ENCODE data around the gene SURF4.
"Not testable (repeated sequence)": the region's sequence is repeated elsewhere in the genome, so short reads cannot be mapped to it uniquely, and the experiment has no call there.

The SURF4 gene

DNA sequence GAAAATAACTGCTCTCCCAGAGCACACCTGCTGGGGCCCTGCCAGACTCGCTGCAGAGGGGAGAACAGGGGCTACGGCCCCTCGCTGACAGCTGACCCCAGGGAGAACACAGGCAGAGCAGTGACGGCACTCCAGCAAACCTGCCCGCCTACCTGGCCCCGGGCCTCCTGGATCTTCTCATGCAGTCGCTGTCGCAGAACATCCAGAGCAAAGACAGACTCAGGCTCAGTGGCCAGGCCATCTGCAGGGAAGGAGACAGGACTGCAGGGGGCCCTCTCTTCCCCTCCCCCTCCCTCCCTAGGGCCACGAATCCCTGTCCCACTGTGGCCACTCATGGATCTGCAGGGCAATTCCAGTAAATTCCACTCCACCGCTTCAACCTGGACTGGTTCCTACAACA lies 42.3 kb downstream of the SURF4 start:
- no peak for DNase-seq (ENCODE audit: low spot score)

DNA sequence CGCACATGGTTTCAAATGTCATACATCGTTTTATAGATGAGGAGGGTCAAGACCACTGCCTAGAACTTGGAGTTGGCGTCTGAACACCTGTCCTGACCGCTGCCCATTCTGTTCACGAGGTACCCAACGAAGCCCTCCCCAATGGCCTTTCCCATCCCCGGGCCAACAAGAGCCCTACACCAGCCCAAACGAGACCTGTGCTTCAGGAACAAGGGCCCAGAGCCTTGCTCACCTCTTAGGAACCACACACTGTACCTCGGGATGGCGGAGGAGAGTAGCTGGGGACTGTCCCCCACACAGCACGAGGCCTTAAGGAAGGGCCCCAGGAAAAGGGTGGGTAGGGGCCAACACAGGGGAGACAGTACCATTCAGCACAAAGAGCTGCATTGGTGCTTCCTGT lies 42.8 kb downstream of the SURF4 start:
- no peak for DNase-seq (ENCODE audit: low spot score)

DNA sequence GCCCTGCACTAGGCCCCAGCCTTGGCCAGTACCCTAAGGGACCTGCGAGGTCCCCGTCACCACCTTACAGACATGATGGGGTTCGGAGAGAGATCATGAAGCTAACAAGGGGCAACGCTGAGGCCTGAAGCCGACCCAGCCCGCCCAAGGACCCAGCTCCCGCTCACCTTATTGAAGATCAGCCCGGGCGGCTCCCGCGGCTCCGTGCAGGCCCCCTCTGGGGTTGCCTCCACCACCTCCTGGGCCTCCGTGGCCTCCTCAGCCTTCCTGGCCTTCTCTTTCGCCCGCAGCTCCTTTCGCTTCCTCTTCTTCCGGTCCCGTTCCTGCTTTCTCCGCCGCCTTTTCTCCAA lies 43.5 kb downstream of the SURF4 start:
- DNase-seq (ENCODE audit: low spot score), result no peak

DNA sequence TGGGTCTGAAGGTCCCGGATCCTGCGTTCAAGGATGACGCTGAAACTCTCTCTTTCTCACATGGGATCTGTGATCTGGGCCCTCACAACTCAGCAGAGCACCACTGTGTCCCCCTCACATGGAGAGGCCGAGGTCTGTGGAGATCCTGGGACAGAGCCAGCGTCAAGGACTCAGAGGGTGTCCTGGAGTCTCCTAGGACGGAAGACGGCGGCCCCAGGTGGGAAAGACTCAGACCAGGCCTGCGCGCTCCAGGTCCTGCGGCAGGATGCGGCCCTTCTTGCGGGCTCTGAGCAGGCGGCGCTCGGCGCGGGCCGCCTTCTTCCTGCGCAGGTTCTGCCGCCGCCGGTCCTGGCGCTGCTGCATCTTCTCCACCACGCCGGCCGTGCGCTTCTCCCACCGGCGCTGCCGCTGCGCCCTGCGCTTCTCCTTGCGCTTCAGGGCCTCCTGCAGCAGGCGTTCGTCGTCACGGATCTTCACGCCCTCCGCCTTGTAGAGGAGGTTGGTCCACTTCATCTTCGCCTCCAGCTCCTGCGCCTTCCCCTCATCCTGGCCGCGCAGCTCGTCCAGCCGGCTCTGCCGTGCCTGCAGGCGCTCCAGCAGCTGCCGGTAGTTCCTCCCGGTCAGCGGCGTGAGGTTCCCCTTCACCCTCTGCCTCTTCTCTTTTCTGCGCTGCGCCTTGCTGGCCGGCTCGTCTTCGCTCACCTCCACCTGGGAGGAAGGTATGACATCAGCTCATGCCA lies 44.0 kb downstream of the SURF4 start:
- DNase-seq (ENCODE audit: low spot score), result no peak

DNA sequence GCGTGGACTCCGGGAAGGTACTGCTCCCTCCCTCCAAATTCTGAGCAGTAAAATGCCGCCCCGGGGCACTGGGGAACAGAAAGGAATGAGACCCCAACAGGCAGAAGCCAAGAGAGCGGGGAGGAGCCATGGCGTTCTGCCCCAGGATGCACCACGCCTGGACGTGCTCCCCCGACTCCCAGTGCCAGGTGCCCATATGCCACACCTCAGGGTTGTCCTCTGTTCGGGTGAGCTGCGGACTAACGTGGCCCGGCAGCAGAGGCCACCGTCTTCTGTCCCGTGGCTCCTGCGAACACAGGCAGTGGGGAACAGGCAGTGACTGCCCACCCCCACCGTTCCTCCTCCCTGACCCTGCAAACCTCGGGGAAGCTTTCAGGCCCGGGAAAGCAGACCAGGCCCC lies 44.6 kb downstream of the SURF4 start:
- no peak for DNase-seq (ENCODE audit: low spot score)

DNA sequence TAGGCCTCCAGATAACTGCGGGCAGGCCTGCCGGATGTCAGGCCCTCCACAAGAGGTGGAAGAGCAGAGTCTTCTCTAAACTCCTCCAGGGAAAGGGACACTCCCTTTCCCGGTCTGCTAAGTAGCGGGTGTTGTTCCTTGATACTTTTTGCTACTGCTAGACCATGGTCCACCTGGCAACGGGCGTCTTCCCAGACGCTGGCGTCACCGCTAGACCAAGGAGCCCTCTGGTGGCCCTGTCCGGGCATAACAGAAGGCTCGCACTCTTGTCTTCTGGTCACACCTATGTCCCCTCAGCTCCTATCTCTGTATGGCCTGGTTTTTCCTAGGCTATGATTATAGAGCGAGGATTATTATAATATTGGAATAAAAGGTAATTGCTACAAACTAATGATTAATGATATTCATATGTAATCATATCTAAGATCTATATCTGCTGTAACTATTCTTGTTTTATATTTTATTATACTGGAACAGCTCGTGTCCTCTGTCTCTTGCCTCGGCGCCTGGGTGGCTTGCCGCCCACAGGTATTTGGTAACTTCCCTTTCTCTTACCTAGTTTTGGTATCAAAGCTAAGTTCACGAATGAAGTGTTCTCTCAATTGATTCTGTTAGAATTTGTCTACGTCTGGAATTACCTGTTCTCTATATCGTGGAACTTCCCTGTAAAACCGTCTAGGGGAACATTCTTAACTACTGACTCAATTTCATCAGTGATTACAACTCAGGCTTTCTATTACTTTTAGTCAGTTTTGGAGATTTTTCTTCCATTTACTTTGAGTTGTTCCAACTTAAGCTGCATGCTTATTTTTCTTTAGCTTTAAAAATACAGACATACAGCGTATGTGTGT lies 46.3 kb downstream of the SURF4 start:
- DNase-seq (ENCODE audit: low spot score), result not testable (repeated sequence)

DNA sequence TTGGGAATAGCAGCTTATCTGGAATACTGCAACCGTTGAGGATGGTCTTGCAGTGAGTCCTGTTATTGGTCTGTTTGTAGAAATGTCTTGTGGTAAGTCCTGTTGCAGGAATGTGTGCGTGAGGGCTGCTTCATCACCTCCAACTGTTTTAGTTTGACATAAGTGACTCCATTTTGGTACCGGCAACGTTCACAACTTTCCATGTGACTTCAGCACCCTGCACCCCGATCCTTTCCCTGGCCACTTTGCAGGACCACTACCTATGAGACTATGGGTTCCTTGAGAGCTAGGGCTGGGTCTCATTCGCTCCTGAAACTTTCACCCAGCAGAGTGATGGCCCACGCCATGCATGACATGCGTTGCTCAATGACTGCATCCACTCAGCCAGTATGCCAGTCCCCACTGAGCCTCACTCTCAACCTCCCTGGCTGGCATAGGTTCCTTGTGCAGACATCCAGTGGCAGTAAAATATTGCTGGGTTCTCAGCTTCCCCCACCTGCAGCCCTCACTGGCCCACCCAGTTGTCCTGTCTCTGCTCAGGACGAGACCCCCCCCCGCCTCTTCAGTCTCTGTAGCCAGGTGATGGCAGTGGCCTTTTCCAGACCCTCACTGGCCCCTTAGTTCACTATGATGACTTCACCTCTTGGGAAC lies 47.9 kb downstream of the SURF4 start:
- DNase-seq (ENCODE audit: low spot score), result no peak

DNA sequence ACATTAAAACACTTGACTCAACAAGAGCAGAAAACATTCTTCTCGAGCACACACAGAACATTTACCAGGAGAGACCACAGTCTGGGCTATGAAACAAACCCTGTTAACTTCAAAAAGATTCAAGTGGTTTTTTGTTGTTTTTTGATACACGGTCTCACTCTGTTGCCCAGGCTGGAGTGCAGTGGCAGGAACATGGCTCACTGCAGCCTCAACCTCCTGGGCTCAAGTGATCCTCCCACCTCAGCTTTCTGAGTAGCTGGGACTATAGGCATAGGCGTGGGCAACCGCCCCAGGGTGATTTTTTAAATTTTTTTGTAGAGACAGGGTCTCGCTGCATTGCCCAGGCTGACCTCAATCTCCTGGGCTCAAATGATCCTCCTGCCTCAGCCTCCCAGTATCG lies 48.8 kb downstream of the SURF4 start:
- not testable (repeated sequence) for DNase-seq (ENCODE audit: low spot score)

DNA sequence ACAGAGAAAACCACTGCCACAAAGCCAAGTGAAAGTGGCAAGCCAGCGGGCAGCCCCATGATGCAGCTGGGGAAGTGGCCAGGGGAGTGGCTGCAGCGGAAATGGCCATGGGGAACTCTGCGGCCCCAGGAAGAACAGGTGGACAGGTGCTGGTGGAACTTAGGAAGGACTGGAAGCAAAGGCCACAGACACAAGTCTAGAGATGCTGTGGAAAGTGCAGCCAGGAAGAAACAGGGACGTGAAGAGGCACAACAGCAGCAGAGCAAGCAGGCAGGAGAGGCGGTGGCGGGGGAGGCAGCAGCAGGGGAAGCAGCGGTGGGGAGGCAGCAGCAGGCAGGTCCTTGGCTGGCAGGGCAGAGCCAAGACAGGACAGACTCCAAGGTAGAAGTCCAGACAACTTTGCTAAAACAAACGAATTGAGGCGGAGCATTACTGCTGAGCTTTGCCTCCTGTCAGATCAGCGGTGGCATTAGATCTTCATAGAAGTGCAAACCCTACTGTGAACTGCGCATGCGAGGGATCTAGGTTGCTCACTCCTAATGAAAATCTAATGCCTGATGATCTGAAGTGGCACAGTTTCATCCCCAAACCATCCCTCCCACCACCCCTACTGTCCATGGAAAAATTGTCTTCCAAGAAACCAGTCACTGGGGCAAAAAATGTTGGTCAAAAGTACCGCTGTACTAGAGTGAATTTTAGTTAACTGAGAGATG lies 51.7 kb downstream of the SURF4 start:
- no peak for DNase-seq (ENCODE audit: low spot score)

DNA sequence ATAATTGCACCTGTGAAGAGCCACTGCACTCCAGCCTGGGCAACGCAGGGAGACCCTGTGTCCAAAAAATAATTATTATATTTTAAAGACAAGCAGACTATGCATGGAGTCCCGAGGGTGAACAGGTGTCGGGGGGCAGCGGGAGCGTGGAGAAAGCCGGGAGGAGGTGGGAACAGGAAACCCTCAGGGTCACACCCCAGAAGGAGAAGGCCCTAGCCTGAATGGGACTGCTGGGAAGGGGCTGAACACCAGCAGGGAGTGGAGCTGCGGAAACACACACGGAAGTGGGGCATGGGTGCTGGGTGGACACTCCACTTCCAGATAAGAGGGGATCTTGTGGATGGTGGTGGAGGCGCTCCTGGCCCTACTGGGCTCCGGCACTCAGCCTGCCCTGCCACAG lies 52.6 kb downstream of the SURF4 start:
- DNase-seq (ENCODE audit: low spot score), result no peak

DNA sequence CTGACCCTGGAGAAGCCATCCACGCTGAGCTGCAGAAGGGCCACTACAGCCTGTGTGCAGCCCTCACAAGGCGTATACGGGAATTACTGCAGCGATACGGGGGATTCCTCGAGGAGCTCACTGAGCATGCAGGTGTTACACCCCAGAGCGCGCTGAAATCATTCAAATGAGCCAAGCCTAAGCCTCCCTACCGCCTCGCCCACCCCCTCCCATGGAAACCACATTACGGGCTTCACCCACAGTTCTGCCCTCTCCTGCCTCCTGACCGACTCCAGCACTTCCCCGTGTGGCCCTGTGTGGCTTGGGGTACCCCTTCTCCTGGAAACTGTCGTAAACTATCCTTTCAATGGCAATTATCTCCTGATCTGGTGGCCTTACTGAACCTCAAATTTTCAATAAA lies 53.2 kb downstream of the SURF4 start:
- DNase-seq (ENCODE audit: low spot score), result no peak

DNA sequence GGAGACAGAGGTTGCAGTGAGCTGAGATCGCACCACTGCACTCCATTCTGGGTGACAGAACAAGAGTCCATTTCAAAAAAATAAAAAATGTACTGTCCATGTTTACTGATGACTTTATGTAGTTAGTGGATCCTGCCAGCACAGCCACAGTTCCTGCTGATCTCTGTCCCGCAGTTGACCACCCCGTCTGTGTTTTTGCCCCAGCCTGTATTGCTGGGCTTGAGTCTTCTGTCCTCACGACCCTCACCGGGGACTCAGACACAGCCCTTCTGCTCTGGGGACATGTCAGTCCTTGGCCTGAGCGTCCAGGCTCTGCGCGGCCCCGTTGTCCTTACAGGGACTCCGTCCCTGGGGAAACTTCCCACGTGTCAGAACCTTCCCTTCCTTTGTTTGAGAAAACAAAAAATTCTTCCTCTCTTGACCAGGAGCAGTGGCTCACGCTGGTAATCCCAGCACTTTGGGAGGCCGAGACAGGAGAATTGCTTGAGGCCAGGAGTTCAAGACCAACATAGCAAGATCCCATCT lies 54.4 kb downstream of the SURF4 start:
- DNase-seq (ENCODE audit: low spot score), result no peak

DNA sequence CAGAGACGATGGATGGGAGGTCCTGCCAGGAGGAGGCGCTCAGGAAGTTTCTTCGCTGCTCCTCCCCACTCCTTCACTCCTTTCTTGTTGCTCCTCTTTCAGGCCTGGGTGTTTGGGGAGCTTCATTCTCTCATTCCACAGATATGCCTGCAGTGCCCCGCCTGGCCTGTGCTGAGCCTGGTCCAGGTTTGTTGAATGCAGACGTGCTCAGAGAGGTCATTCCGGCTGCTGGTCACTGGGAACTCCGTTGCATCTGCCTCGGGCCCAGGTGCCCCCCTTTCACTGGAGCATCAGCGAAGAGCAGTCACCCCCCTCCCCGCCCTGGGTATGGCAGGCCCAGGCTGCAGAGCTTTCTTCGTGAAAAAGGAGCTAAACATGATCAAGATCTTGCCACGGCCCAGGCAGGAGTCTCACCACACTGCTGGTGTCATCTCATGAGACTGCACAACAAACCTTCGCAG lies 55.4 kb downstream of the SURF4 start:
- DNase-seq (ENCODE audit: low spot score), result no peak

DNA sequence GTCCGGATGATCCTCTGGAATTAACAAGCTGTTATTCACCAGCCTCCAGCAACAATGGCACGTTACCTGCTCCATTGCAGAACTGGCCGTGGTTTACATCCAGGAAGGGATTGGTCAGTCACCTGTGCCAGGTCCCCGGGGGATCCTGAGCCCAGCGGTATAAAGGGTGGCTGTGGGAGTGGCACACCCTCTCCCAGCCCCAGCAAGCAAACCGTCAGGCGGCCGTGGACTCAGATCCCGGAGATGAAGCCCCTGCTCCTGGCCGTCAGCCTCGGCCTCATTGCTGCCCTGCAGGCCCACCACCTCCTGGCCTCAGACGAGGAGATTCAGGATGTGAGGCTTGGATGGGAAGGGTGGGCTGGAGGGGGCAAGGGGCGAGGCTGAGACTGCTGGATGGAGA lies 58.3 kb downstream of the SURF4 start:
- not testable (repeated sequence) for DNase-seq (ENCODE audit: low spot score)

DNA sequence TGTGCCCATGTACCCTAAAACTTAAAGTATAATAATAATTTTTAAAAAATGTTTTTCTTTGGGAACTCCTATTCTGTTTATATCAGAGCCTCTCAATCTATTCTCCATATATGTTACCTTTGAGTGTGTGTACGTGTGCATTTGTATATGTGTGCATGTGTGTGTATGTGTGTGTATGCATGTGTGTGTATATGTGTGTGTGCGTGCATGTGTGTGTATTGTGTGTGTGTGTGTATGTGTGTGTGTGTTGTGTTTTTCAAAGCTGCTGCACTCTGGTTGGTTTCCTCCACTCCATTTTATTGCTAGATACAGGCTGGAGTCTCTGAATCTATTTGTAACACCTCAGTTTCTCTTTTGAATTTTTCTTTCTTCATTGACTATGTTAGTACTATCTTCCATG lies 59.9 kb downstream of the SURF4 start:
- no peak for DNase-seq (ENCODE audit: low spot score)

Measured in activated CD4-positive, alpha-beta T cell treated with anti-CD3 and anti-CD28 coated beads, Interleukin-2, Interleukin-4, amounts not matched to agents 100 ng/mL and 50 ng/mL, durations not matched to agents 16 hours and 8 hours (primary cell).